Osteocyte (in vitro differentiated cells): ENCODE data around the gene TTC7B. TPM values are rescaled to one million over a fixed set of nuclear protein-coding genes. Genes with fewer than 3 reads are reported as not detected.
A peak's percentile ranks its signal among the peaks of the same experiment; 100 is the strongest.

Experiments
- DNase-seq: peaks from one replicate; pipeline ENCODE4 v3.0.0; 2021; ENCODE audit warnings: mixed read lengths; ENCODE audit not compliant: unreplicated experiment; ENCODE audit errors: extremely low spot score
- H3K27ac Mint-ChIP-seq: one replicate; pipeline ENCODE4 v1.8.0; 2021; ENCODE audit warnings: mild to moderate bottlenecking, mixed read lengths; ENCODE audit not compliant: unreplicated experiment
- H3K27me3 Mint-ChIP-seq: one replicate; pipeline ENCODE4 v1.8.0; 2021; ENCODE audit warnings: mixed read lengths; ENCODE audit not compliant: unreplicated experiment
- H3K36me3 Mint-ChIP-seq: one replicate; pipeline ENCODE4 v1.8.0; 2021; ENCODE audit warnings: mixed read lengths; ENCODE audit not compliant: unreplicated experiment
- H3K4me1 Mint-ChIP-seq: one replicate; pipeline ENCODE4 v1.8.0; 2021; ENCODE audit warnings: mixed read lengths; ENCODE audit not compliant: unreplicated experiment
- H3K4me3 Mint-ChIP-seq: one replicate; pipeline ENCODE4 v1.8.0; 2021; ENCODE audit warnings: mild to moderate bottlenecking, moderate library complexity, mixed read lengths; ENCODE audit not compliant: unreplicated experiment
- H3K9me3 Mint-ChIP-seq: one replicate; pipeline ENCODE4 v1.8.0; 2021; ENCODE audit warnings: mixed read lengths; ENCODE audit not compliant: unreplicated experiment
- total RNA-seq: library from RNA; stranded (reverse); gene quantifications from 2 replicates; pipeline ENCODE4 v1.2.1, GENCODE V29; 2021
- TF ChIP-seq, protein P1 (sequence below): fragments of 200-600 bp; sonication (generic); IDR thresholded peaks from 2 replicates; pipeline ENCODE4 v1.5.0; 2021; ENCODE audit warnings: antibody characterized with exemption, mild to moderate bottlenecking, moderate library complexity

The TTC7B gene
- total RNA-seq, 1 donor from 2014 or later = 43.2 TPM

DNA sequence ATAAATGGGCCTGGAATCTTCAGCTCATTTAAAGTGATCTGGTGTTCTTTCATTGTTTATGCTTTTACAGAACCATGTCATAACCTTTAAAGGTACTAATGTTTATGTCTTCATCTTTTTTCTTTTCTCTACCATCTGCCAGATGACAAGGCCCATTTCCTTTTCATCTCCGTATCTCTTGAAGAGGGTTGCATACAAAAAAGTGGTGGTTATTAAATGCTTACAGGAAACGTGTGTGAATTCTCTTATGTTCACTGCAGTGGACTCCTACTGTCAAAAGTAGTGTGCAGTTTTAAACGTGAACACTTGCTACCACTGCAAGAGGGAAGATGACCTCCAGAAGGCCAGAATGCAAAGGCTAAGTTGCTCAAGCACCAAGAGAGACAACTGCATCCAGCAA lies 91.4 kb downstream of the TTC7B start:
- no peak overlapping the region for H3K4me3 Mint-ChIP-seq
- no peak for DNase-seq
- H3K9me3 Mint-ChIP-seq = no peaks in the 10 kb centered on the region
- H3K27ac Mint-ChIP-seq = no peak overlapping the region
- H3K36me3 Mint-ChIP-seq = peaks cover 3% of the 10 kb centered on the region
- H3K27me3 Mint-ChIP-seq = no peaks in the 10 kb centered on the region
- peaks cover 20% of the 10 kb centered on the region for H3K4me1 Mint-ChIP-seq
- TF ChIP-seq, protein P1, sequence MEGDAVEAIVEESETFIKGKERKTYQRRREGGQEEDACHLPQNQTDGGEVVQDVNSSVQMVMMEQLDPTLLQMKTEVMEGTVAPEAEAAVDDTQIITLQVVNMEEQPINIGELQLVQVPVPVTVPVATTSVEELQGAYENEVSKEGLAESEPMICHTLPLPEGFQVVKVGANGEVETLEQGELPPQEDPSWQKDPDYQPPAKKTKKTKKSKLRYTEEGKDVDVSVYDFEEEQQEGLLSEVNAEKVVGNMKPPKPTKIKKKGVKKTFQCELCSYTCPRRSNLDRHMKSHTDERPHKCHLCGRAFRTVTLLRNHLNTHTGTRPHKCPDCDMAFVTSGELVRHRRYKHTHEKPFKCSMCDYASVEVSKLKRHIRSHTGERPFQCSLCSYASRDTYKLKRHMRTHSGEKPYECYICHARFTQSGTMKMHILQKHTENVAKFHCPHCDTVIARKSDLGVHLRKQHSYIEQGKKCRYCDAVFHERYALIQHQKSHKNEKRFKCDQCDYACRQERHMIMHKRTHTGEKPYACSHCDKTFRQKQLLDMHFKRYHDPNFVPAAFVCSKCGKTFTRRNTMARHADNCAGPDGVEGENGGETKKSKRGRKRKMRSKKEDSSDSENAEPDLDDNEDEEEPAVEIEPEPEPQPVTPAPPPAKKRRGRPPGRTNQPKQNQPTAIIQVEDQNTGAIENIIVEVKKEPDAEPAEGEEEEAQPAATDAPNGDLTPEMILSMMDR = no peak

- no peak overlapping the region for H3K27ac Mint-ChIP-seq
- peak; percentile 25 for DNase-seq
- H3K9me3 Mint-ChIP-seq = no peaks in the 10 kb centered on the region
- TF ChIP-seq, protein P1 = no peak
- no peaks in the 10 kb centered on the region for H3K36me3 Mint-ChIP-seq
- no peaks in the 10 kb centered on the region for H3K27me3 Mint-ChIP-seq
- H3K4me3 Mint-ChIP-seq = no peak overlapping the region
- peaks cover 32% of the 10 kb centered on the region for H3K4me1 Mint-ChIP-seq
Measured at GRCh38 chr14:90722590-90722989, 93.6 kb downstream of the TTC7B start.

DNA sequence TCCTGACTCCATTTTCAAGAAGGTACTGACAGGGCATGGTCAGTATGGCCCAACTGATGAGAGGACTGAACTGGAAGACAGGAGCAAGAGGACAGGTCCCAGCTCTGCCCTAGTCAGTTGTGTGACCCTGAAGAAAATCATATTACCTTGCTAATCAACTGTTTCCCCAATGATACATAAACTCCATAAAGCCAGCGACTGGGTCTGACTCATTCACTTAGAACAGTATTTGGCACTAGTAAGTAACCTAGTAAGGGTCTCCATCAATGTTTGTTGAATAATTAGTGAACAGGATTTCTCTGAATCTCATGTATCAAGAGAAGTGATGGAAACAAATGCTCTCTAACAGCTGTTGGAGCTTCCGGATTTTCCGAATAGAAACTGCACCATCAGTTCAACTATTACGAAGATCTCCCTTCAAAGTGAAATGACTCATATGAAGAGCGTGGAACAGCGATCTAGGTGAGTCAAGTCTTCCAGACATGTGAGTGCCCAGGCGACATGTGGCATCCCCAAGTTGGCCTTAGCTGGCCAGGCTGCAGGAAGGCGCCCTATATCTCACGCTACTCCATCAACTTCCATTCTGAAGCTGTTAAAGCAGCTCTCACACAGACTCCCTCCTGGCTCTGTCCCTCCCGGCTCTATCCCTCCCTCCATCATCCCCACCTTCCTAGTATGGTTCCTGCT lies 94.5 kb downstream of the TTC7B start:
- Mint-ChIP-seq H3K4me3 (no peak overlapping the region), H3K4me1 (peaks cover 35% of the 10 kb centered on the region), H3K36me3 (no peaks in the 10 kb centered on the region), H3K27ac (no peak overlapping the region), H3K9me3 (no peaks in the 10 kb centered on the region), H3K27me3 (no peaks in the 10 kb centered on the region)
- peak; percentile 27 for DNase-seq
- TF ChIP-seq, protein P1 = no peak

DNA sequence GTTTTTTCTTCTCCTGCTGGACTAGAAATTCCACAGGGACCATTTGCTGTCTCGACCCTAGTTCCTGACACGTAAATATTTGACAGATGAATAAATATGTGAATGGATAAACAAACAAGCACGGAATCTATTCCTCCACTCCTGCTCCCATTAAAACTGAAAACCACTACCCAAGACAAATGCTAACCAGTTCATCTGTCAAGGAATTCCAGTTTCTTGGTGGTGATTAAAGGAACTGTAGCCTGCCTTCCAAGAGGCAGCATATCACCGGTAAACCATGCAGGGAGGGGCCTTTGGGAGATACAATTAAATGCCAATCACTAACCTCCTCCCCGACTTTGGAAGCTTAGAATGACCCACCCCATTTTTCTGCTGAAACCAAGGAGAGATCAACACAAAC lies 95.4 kb downstream of the TTC7B start:
- Mint-ChIP-seq H3K4me3 (no peak overlapping the region), H3K9me3 (no peaks in the 10 kb centered on the region), H3K27me3 (no peaks in the 10 kb centered on the region), H3K36me3 (no peaks in the 10 kb centered on the region), H3K4me1 (peaks cover 32% of the 10 kb centered on the region), H3K27ac (no peak overlapping the region)
- TF ChIP-seq, protein P1 = no peak
- no peak for DNase-seq

GRCh38 chr14:90720336-90720735 lies 95.9 kb downstream of the TTC7B start:
- H3K4me3 Mint-ChIP-seq = no peak overlapping the region
- H3K27ac Mint-ChIP-seq = no peak overlapping the region
- peaks cover 32% of the 10 kb centered on the region for H3K4me1 Mint-ChIP-seq
- no peaks in the 10 kb centered on the region for H3K27me3 Mint-ChIP-seq
- TF ChIP-seq, protein P1 = no peak
- H3K9me3 Mint-ChIP-seq = no peaks in the 10 kb centered on the region
- no peaks in the 10 kb centered on the region for H3K36me3 Mint-ChIP-seq
- DNase-seq = no peak
